Tibial nerve (tissue), 3 donors: ENCODE data around the gene VTCN1.

Experiments
- CTCF ChIP-seq, 5 experiments: fragments of 200-600 bp in 3 of 5; fragments of 450-650 bp in 2 of 5; sonication (generic) in 3 of 5; IDR thresholded peaks; one replicate each; pipeline ENCODE4 v1.5.1; 2016 to 2019; ENCODE audit warnings: antibody characterized with exemption in 5 of 5, mild to moderate bottlenecking in 3 of 5, moderate library complexity in 2 of 5
- POLR2A ChIP-seq, 2 donors: fragments of 450-650 bp; IDR thresholded peaks; one replicate each; pipeline ENCODE4 v1.6.1; 2017; ENCODE audit warnings: antibody characterized with exemption in 2 of 2, mild to moderate bottlenecking in 2 of 2, moderate library complexity in 2 of 2

- TF ChIP-seq CTCF (IDR thresholded peaks at IDR 0.05) (no peak), POLR2A (IDR thresholded peaks at IDR 0.05) (no peak)
These were observed 75.4 kb downstream of the VTCN1 start for GRCh38 chr1:117135329-117135728.
